Endothelial cell of umbilical vein (primary cell): ENCODE measurements around the gene CEP83. TPM values are rescaled to one million over a fixed set of nuclear protein-coding genes. Genes with fewer than 3 reads are reported as not detected.

Source experiments
- BruUV-seq: library from RNA; stranded (reverse); fragments of 400-500 nt; replicated peaks from 2 replicates; lab custom pipeline; 2021; lab: Mats Ljungman, UMichigan
- CTCF ChIA-PET: fragments of 300-600, 350-600 bp; sonication (Branson Sonifier 250); formaldehyde crosslinking; loops from one replicate; lab custom pipeline; 2021; ENCODE audit warnings: antibody characterized with exemption, inconsistent platforms; lab: Charles Lee
- POLR2A ChIA-PET: fragments of 300-600, 350-600 bp; sonication (Branson Sonifier 250); formaldehyde crosslinking; loops from one replicate; lab custom pipeline; 2021; ENCODE audit warnings: antibody characterized with exemption, inconsistent platforms; lab: Charles Lee
- DNase-seq: peaks from one replicate; pipeline ENCODE4 v3.0.0-alpha.2; 2011; ENCODE audit warnings: low read depth, low spot score
- FAIRE-seq: peaks from 2 replicates; lab custom pipeline; 2011; peaks lifted over from hg19 to GRCh38; lab: Jason Lieb, UNC
- H2AFZ ChIP-seq: 2 replicates; pipeline ENCODE4 v1.6.0; 2012; ENCODE audit warnings: low read depth, low read length, control low read depth, inconsistent platforms
- H3K27ac ChIP-seq: 2 replicates; pipeline ENCODE4 v1.5.1; 2011; ENCODE audit warnings: low read depth, mild to moderate bottlenecking, control low read depth, low read length, moderate library complexity; ENCODE audit not compliant: insufficient read depth
- H3K27me3 ChIP-seq, 2 experiments: 2 replicates each; pipeline versions ENCODE4 v1.6.0 to v1.6.1; 2011; ENCODE audit warnings: low read length in 2 of 2, mixed read lengths in 1 of 2; ENCODE audit not compliant: control insufficient read depth in 2 of 2, insufficient read depth in 2 of 2
- H3K36me3 ChIP-seq, 2 experiments: 2 replicates in 1 of 2; 3 replicates in 1 of 2; pipeline ENCODE4 v1.5.1; 2011; ENCODE audit warnings: low read length in 2 of 2, mild to moderate bottlenecking in 1 of 2, moderate library complexity in 1 of 2; ENCODE audit not compliant: control insufficient read depth in 2 of 2, insufficient read depth in 2 of 2; ENCODE audit errors: extremely low read depth in 1 of 2
- H3K4me1 ChIP-seq: 3 replicates; pipeline ENCODE4 v1.5.1; 2011; ENCODE audit warnings: mild to moderate bottlenecking, low read length; ENCODE audit not compliant: control insufficient read depth, insufficient read depth; ENCODE audit errors: extremely low read depth
- H3K4me2 ChIP-seq: 2 replicates; pipeline ENCODE4 v1.6.1; 2011; ENCODE audit warnings: low read length, control low read depth, mixed read lengths; ENCODE audit not compliant: insufficient read depth
- H3K4me3 ChIP-seq, 3 experiments: fragments of 200-600 bp in 1 of 3; sonication (generic), shearing (Covaris generic) in 1 of 3; replicated peaks in 1 of 3; 2 replicates each; pipeline ENCODE4 v1.5.1; 2011 to 2016; ENCODE audit warnings: control low read depth in 3 of 3, low read length in 3 of 3, mild to moderate bottlenecking in 2 of 3, inconsistent platforms in 1 of 3, low read depth in 1 of 3, moderate library complexity in 1 of 3; ENCODE audit not compliant: insufficient read depth in 1 of 3
- H3K79me2 ChIP-seq: 2 replicates; pipeline ENCODE4 v1.6.0; 2012; ENCODE audit warnings: low read length, inconsistent platforms; ENCODE audit not compliant: control insufficient read depth, insufficient read depth
- H3K9ac ChIP-seq: replicated peaks from 2 replicates; pipeline ENCODE3; 2011; ENCODE audit warnings: low read length, control low read depth; ENCODE audit not compliant: insufficient read depth; ENCODE audit errors: extremely low read depth
- H3K9me1 ChIP-seq: replicated peaks from 3 replicates; pipeline ENCODE4 v1.6.0; 2011; ENCODE audit warnings: mild to moderate bottlenecking, low read length; ENCODE audit not compliant: control insufficient read depth, insufficient read depth; ENCODE audit errors: extremely low read depth
- H3K9me3 ChIP-seq: replicated peaks from 2 replicates; pipeline ENCODE4 v1.5.1; 2012; ENCODE audit warnings: low read length, inconsistent platforms; ENCODE audit not compliant: control insufficient read depth, insufficient read depth
- H4K20me1 ChIP-seq: replicated peaks from 2 replicates; pipeline ENCODE3; 2011; ENCODE audit warnings: mild to moderate bottlenecking, low read length; ENCODE audit not compliant: control insufficient read depth, insufficient read depth; ENCODE audit errors: extremely low read depth
- FOS ChIP-seq: IDR thresholded peaks from 2 replicates; pipeline ENCODE4 v1.6.1; 2011; ENCODE audit warnings: mild to moderate bottlenecking, low read length, moderate library complexity, borderline replicate concordance; ENCODE audit not compliant: insufficient read depth
- GATA2 ChIP-seq: IDR thresholded peaks from 2 replicates; pipeline ENCODE4 v1.7.0; 2011; ENCODE audit warnings: low read depth, mild to moderate bottlenecking, moderate library complexity, mixed read lengths, low read length; ENCODE audit not compliant: insufficient read length, insufficient read depth
- JUN ChIP-seq: IDR thresholded peaks from 2 replicates; pipeline ENCODE4 v1.6.1; 2011; ENCODE audit warnings: borderline replicate concordance, low read depth; ENCODE audit not compliant: insufficient read length, insufficient read depth
- MYC ChIP-seq: IDR thresholded peaks from one replicate; pipeline ENCODE4 v1.6.1; 2011; ENCODE audit warnings: mild to moderate bottlenecking, low read depth, low read length
- POLR2AphosphoS5 ChIP-seq: IDR thresholded peaks from 2 replicates; pipeline ENCODE4 v1.6.1; 2012; ENCODE audit warnings: low read depth, mild to moderate bottlenecking, control low read depth, low read length, moderate library complexity; ENCODE audit not compliant: insufficient read depth
- dilution Hi-C: fragments of 300-500 bp; cut with MboI; formaldehyde crosslinking; loops from one replicate; pipeline ENCODE4 v1.15.0; 2019; ENCODE audit warnings: low sequenced_read_pairs; ENCODE audit not compliant: extremely low pct_ligation_motif_present
- intact Hi-C: fragments of 100-400 bp; cut with micrococcal nuclease; formaldehyde crosslinking; loops from one replicate; pipeline ENCODE4 v1.10.0; 2022
- polyA plus RNA-seq, 4 experiments: library from polyadenylated mRNA; depleted of rRNA in 3 of 4; stranded (reverse) in 3 of 4; unstranded in 1 of 4; fragments of >200 nt; gene quantifications; 2 replicates each; pipeline versions ENCODE4 v1.2.1 to v1.2.3, GENCODE V29; 2011 to 2012; ENCODE audit warnings: missing spikeins in 1 of 4
- total RNA-seq: library from RNA; stranded (reverse); gene quantifications from 2 replicates; pipeline ENCODE4 v1.2.3, GENCODE V29; 2021
- TF ChIP-seq, protein P1 (sequence below): IDR thresholded peaks from 2 replicates; pipeline ENCODE4 v1.6.1; 2011; ENCODE audit not compliant: insufficient read depth, insufficient read length
- TF ChIP-seq, protein P2 (sequence below), 2 donors: IDR thresholded peaks; 1 replicate in 1 of 2; 2 replicates in 1 of 2; pipeline ENCODE4 v1.5.1; 2011; ENCODE audit warnings: low read length in 2 of 2, mild to moderate bottlenecking in 2 of 2, moderate library complexity in 2 of 2, control low read depth in 1 of 2, inconsistent platforms in 1 of 2, low read depth in 1 of 2; ENCODE audit not compliant: insufficient read depth in 1 of 2; ENCODE audit errors: extremely low read depth in 1 of 2

CEP83 gene
- total and polyA plus RNA-seq, 2 donors (not counting 3 experiments of a cell fraction or from before 2014, with no cell fraction given): 2.9 to 15.3 TPM

GRCh38 chr12:94488463-94488862, 28.8 kb upstream of the CEP83 start:
- no peak for FAIRE-seq
- dilution Hi-C loops: no loop called here

More at GRCh38 chr12:94488463-94488862, 28.8 kb upstream of the CEP83 start:
- no peaks in the 10 kb centered on the region for H3K9me3 ChIP-seq
- no peaks in the 10 kb centered on the region for H3K9me1 ChIP-seq
- no peaks in the 10 kb centered on the region for H3K79me2 ChIP-seq
- H3K27ac ChIP-seq: no peak overlapping the region
- CTCF ChIA-PET: no interaction called here
- intact Hi-C loops: no loop called here
- TF ChIP-seq, protein P1, sequence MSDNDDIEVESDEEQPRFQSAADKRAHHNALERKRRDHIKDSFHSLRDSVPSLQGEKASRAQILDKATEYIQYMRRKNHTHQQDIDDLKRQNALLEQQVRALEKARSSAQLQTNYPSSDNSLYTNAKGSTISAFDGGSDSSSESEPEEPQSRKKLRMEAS: no peak
- TF ChIP-seq MYC (no peak), FOS (no peak), POLR2AphosphoS5 (no peak), JUN (no peak), GATA2 (no peak)
- TF ChIP-seq, protein P2, sequence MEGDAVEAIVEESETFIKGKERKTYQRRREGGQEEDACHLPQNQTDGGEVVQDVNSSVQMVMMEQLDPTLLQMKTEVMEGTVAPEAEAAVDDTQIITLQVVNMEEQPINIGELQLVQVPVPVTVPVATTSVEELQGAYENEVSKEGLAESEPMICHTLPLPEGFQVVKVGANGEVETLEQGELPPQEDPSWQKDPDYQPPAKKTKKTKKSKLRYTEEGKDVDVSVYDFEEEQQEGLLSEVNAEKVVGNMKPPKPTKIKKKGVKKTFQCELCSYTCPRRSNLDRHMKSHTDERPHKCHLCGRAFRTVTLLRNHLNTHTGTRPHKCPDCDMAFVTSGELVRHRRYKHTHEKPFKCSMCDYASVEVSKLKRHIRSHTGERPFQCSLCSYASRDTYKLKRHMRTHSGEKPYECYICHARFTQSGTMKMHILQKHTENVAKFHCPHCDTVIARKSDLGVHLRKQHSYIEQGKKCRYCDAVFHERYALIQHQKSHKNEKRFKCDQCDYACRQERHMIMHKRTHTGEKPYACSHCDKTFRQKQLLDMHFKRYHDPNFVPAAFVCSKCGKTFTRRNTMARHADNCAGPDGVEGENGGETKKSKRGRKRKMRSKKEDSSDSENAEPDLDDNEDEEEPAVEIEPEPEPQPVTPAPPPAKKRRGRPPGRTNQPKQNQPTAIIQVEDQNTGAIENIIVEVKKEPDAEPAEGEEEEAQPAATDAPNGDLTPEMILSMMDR (IDR thresholded peaks at IDR 0.05; ENCODE audit: extremely low read depth in 1 of 2, insufficient read depth in 1 of 2, low read depth in 1 of 2, low read length in 2 of 2): no peak
- H4K20me1 ChIP-seq: no peaks in the 10 kb centered on the region
- no peak overlapping the region for H3K9ac ChIP-seq
- H3K4me2 ChIP-seq: no peak overlapping the region
- H3K36me3 ChIP-seq: no peaks in the 10 kb centered on the region
- DNase-seq: no peak
- BruUV-seq: no TSS peak
- H3K4me3 ChIP-seq: no peak overlapping the region
- H3K27me3 ChIP-seq: peaks cover 3 to 12% of the 10 kb centered on the region in 2 experiments
- H3K4me1 ChIP-seq: no peaks in the 10 kb centered on the region
- POLR2A ChIA-PET: no interaction called here
- H2AFZ ChIP-seq: no peak overlapping the region
